GM18867 (cell line): ENCODE measurements around the gene SERPINB11.
"Not testable (repeated sequence)": the region's sequence is repeated elsewhere in the genome, so short reads cannot be mapped to it uniquely, and the experiment has no call there.

ENCODE experiments used
- ATAC-seq: cut with Tn5 transposase; IDR thresholded peaks from one replicate; pipeline ENCODE4 v1.9.1; 2021; ENCODE audit warnings: mild to moderate bottlenecking, moderate library complexity; ENCODE audit not compliant: unreplicated experiment

SERPINB11 gene

DNA sequence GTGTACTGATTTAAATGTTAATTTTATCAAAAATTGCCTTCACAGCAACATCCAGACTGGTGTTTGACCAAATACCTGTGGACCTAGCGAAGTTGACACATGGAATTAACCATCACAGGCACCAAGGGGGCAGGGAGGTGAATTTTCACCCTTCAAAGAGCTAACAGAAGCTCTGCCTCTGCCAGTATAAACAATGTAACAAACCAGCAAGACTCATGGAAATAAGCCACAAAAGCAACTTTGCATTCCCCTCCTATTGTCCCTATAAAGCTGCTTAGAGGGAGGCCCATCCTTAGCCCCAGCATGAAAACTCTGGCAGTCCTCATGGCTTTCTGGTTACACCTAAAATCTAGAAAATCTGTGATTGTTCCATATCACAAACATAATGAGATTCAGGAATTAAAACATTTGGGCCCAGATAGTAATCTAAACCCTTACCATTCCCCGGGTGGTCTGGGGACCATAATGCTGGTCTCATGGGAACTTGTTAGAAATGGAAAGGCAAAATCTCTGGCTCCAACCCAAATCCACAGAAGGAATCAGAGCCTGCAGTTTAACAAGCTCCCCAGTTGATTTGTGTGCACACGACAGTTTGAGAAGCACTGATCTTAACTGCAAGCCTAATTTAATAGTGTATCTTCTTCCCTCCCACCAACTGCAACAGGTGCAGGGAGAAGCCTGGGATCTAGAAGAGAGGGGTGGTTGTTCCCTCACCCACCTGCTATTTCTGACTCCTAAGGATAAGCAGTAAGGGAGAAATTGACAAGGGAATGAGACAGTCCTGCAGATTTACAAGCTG is 23.1 kb downstream of the SERPINB11 start:
- no peak for ATAC-seq

DNA sequence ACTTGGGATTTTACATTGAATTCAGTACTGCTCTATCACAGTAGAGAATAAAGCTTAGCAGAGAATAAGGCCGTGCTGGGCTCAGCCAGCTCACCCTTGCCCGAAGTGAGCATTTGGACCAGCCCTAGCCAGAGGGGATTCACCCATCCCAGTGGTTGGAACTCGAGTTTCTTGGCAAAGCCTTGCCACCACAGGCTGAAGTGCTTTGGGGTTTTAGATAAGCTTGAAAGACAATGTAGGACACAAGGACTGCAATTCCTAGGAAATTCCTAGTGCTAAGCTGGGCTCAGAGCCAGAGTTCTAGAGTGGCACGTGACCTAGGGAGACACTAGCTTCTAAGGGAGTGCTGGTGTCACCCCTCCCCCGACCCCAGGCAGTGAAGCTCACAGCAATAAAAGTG is 28.0 kb downstream of the SERPINB11 start:
- ATAC-seq = no peak

DNA sequence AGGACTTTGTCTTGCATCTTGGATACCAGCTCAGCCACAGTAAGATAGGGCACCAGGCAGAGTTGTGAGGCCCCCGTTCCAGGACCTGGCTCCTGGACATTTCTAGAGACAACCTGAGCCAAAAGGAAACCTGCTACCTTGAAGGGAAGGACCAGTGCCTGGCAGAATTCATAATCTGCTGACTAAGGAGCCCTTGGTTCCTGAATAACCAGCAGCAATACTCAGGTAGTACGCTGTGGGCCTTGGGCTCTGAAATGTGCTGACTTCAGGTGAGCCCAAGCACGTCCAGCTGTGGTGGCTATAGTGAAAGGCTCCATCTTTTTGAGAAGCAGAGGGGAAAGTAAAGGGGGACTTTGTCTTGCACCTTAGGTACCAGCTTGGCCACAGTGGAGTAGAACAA is 28.5 kb downstream of the SERPINB11 start:
- no peak for ATAC-seq

DNA sequence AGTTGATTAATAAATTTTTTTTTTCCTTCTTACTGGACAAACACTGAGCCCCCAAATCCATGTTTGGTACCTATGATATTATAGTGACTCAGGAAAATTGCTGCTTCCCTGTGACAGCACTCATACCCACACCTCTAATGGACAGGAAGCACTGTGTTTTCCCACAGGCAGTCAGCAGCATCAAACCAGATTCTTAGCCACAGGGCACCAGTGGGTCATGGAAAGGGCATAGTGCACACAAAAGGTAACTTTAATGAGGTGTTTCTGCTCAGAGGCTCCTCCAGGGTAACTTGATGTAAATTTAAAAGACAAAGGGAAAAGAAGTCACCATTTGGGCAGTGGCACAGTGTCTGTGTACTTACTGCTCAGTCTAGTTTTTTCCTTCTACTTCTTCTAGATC is 34.1 kb downstream of the SERPINB11 start:
- ATAC-seq = no peak

DNA sequence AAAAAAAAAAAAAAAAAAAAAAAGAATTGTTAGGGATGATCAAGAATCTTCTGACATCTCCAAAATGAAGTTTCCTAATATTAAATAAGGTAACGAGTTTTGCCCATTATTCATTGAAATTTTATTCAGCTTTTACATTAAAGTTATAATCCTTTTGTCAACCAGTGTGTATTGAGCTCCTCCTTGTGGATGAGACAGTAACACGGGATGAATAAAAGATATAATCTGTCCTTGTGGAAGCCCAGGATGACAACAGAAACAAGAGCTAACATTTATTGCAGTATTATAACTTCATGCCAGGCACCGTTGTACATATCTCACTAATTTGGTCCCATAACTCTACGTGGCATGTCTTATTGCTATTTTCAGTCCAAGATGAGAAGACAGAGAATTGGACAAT is 39.0 kb downstream of the SERPINB11 start:
- ATAC-seq = no peak

DNA sequence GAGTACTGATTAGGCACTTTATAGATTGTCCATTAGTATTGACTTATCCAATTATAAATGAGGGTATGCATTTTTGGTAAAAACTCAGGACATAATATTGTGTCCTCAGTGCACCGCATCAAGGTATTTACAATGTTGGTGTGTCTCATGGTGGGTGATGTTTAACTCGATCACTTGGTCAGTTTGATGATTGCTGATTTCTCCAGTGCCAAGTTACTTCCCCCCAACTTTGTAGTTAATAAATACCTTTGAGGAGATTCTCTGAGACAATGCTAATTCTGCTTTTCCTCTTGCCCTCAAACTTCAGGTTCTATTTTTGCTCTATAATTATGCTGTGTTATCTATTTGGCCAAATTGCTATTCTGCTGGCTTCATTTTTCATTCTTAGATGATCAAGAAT is 44.2 kb downstream of the SERPINB11 start:
- no peak for ATAC-seq

DNA sequence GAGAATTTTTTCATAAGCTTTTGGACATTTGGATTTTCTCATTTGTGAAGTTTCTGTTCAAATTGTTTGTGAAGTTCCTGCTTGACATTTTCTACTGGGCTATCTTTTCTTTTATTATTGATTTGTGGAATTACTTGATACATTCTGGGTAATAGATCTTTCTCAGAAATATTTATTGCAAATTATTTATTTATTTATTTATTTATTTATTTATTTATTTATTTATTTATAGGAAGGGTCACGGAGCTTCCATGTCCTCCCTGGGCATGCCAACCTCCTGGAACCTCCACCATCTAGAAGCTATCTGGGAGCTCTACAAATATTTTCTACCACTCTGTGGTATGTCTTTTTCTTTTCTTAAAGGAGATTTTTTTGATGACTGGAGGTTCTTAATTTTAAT is 46.7 kb downstream of the SERPINB11 start:
- no peak for ATAC-seq

DNA sequence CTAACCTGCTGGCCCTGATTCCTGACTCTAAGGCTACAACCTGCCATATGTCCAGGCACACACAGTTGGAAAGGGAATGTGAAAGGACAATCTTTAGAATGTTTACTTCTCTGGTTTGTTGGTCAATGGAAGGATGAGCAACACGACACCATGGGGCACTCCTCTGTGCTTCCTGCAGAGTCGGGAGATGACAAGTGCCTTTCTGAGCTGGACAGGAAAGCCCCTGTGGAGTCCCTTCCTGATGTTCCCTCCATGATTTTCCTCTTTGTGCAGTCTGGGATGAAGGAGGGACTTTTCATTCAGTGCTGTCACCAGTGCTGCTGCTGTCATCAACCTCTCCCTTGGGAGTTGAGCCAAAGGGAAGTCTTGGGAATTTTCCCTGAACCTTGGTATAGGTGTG is 49.9 kb downstream of the SERPINB11 start:
- no peak for ATAC-seq

DNA sequence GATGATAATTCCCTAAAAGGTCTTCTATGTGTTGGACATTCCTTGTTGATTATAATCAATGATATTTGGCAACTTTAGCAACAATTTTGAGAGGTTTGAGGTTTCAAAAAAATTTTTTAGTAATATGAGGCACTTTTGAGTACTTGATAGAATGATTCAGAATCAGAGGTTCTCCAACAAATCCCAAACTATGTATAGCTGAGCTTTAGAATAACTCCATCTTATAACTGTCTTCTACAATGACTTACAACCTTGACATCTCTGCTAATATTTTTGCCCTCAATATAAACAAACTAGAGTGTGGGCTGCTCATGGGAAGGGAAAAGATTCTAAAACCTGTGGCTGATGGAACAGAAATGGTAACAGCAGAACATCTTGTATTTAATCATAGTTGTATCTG is 50.9 kb downstream of the SERPINB11 start:
- ATAC-seq = no peak

DNA sequence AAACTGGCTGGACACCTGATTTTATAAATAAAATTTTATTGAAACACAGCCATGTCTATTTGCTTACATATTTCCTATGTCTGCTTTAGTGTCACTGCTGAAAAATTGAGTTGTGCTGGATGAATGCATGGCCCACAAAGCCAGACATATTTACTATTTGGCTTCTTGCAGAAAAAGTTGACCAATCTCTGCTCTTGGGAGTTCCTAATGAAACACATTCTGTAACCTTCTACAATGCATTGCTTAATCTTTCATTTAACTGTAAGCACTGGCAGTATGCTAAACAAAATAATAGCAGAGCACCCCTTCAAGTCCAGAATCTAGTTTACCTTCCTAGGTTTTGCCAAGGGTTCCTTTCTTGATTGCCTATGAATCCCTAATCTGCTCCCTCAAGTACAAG is 54.8 kb downstream of the SERPINB11 start:
- ATAC-seq = no peak

DNA sequence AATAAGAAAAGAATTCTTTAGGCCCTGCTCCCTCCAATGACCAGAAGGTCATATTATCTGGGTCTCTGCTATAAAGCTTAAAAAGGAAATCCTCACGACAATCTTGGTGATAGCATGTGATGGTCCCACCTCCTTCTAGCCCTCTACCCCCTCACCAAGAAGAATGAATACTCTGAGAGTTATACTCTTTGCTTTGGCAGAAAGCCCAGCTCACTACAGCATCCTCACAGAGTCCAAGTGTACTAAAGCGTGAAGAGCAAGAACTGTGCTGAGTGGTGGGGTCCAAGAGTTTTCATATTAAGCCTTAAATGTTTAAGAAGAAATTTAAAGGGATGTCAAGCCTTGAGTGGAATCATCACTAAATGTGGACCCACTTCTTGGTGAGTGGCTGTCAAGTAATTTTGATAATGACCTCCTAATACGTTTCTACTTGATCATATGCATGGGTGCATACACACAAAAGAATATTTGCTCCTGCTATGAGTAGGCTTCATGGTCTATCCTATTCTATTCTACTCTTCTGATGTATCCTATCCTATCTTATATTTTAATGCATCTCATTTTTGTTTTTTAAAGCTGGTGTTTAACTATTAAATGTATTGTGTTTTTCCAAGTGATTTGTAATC is 56.0 kb downstream of the SERPINB11 start:
- ATAC-seq = no peak

DNA sequence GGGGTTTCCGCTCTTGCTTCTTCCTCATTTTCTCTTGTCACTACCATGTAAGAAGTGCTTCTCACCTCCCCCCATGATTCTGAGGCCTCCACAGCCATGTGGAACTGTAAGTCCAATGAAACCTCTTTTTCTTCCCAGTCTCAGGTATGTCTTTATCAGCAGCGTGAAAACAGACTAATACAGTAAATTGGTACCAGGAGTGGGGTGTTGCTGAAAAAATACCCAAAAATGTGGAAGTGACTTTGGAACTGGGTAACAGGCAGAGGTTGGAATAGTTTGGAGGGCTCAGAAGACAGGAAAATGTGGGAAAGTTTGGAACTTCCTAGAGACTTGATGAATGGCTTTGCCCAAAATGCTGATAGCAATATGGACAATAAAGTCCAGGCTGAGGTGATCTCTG is 57.0 kb downstream of the SERPINB11 start:
- ATAC-seq = not testable (repeated sequence)

DNA sequence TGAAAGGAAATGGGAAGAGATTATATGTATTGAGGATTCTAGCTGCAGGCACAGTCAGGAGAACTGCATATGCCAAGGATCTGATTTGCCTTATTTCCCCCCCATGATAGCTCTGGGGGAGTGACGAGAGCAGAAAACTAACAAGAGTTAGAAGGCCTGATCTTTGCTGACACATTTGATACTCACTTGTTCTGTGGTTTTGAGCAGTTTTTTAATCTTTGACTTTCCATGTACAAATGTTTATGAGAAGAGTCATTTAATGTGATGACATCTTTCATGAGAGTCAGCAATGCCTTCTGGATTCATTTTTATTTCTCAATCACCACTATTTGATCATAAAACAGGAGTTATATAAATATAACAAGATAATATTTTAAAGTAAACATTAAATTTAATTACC is 59.8 kb downstream of the SERPINB11 start:
- ATAC-seq = no peak

DNA sequence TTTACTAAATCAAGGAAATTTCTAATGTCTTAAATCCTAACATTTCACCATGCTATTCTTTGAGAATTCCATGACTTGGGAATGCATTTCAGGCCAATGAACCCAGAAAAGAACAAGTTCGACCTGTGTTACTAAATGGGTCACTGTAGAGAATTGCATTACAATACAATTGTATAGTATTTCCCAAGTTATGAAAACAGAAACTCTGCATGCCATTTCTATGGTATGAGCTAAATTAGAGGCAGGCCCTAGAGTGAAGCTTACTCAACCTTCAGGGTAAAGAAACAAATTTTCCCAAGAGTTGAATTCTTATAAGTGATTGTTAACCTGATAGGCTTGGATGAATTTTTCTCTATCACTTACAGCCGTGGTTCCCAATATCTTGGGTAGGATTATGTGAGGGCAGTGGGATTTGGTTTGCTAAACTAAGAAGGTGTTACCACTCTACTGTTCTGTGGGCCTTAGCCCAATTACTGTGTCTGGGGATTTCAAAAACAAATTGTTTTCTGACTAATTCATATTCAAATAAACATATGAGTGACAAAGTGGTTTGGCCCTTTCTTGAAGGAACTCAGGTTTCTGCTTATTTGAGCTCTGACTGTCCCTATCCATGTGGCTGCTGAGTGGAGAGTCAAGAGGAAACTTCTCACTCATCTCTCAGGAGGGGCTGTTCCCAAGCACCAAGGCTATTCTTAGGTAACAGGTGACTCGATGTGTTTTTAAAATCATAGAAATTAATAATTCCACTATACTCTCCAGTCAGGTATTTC is 61.3 kb downstream of the SERPINB11 start:
- no peak for ATAC-seq

DNA sequence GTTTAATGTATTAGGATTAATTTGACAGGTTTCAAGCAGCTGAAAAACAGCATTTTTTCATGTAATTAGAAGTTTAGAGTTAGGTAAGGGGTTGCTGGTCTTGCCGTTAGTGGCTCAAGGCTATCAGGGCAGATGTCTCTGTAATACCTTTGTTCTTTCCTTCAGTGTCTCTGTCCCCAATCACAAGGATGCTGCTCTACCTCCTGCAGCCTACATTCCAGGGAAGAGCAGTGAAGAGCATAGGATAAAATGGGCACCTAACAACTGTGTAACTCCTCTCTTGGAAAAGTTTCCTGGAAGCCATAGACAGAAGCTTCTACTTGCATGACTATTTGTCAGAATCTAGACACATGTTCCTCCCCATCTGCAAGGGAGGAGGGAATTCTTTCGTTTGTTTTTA is 63.1 kb downstream of the SERPINB11 start:
- ATAC-seq = no peak
